PC-9 (cell line): Measurements from ENCODE around the gene IL1RN. TPM values are rescaled to one million over a fixed set of nuclear protein-coding genes. Genes with fewer than 3 reads are reported as not detected.

Experiments
- BruUV-seq: library from RNA; stranded (reverse); fragments of 400-500 nt; replicated peaks from 2 replicates; lab custom pipeline; 2021; lab: Mats Ljungman, UMichigan
- CTCF ChIA-PET: fragments of 300-600 bp; sonication (Branson Sonifier 250); formaldehyde crosslinking; loops from one replicate; lab custom pipeline; 2022; ENCODE audit warnings: antibody characterized with exemption; lab: Charles Lee
- POLR2A ChIA-PET: fragments of 300-600 bp; sonication (Branson Sonifier 250); formaldehyde crosslinking; loops from one replicate; lab custom pipeline; 2022; ENCODE audit warnings: antibody characterized with exemption; ENCODE audit not compliant: unreplicated experiment; lab: Charles Lee
- DNase-seq, 2 experiments: peaks; one replicate each; pipeline versions ENCODE4 v3.0.0 to v3.0.0-alpha.2; 2015 to 2022; ENCODE audit warnings: mixed read lengths in 1 of 2
- H2AFZ ChIP-seq: fragments of 200-600 bp; sonication (generic); 2 replicates; pipeline ENCODE4 v1.8.1; 2017; ENCODE audit warnings: antibody characterized with exemption
- H3F3A ChIP-seq: fragments of 200-600 bp; sonication (generic); 2 replicates; pipeline ENCODE4 v1.8.1; 2017; ENCODE audit warnings: antibody characterized with exemption, mild to moderate bottlenecking, low read depth; ENCODE audit not compliant: insufficient read depth
- H3K27ac ChIP-seq: fragments of 200-600 bp; sonication (generic); 2 replicates; pipeline ENCODE4 v1.6.1; 2016; ENCODE audit warnings: mixed run types
- H3K27me3 ChIP-seq: fragments of 200-600 bp; sonication (generic); 2 replicates; pipeline ENCODE4 v1.6.1; 2016; ENCODE audit warnings: low read depth, mixed run types; ENCODE audit not compliant: insufficient read depth
- H3K36me3 ChIP-seq: fragments of 200-600 bp; sonication (generic); 2 replicates; pipeline ENCODE4 v1.6.1; 2016; ENCODE audit warnings: low read depth, mixed run types
- H3K4me1 ChIP-seq: fragments of 200-600 bp; sonication (generic); replicated peaks from 2 replicates; pipeline ENCODE4 v1.6.1; 2016; ENCODE audit warnings: mixed run types; ENCODE audit not compliant: insufficient read depth
- H3K4me2 ChIP-seq: fragments of 200-600 bp; sonication (generic); 2 replicates; pipeline ENCODE4 v1.6.1; 2017; ENCODE audit warnings: mixed run types
- H3K4me3 ChIP-seq: fragments of 200-600 bp; sonication (generic); 2 replicates; pipeline ENCODE4 v1.6.1; 2016; ENCODE audit warnings: mixed run types
- H3K79me2 ChIP-seq: fragments of 200-600 bp; sonication (generic); 2 replicates; pipeline ENCODE4 v1.6.1; 2017; ENCODE audit warnings: low read depth, mixed run types
- H3K9me2 ChIP-seq: fragments of 200-600 bp; sonication (generic); 2 replicates; pipeline ENCODE4 v1.8.1; 2017; ENCODE audit warnings: mild to moderate bottlenecking; ENCODE audit not compliant: insufficient read depth
- H3K9me3 ChIP-seq: fragments of 200-600 bp; sonication (generic); 2 replicates; pipeline ENCODE4 v1.8.1; 2016; ENCODE audit warnings: low read depth; ENCODE audit not compliant: insufficient read depth
- H4K20me1 ChIP-seq: fragments of 200-600 bp; sonication (generic); 2 replicates; pipeline ENCODE4 v1.8.1; 2017; ENCODE audit not compliant: insufficient read depth
- EZH2 ChIP-seq: fragments of 200-600 bp; sonication (generic); IDR thresholded peaks from 2 replicates; pipeline ENCODE4 v1.8.0; 2017; ENCODE audit warnings: antibody characterized with exemption, low read depth
- intact Hi-C: fragments of 100-400 bp; cut with micrococcal nuclease; formaldehyde crosslinking; loops from one replicate; pipeline ENCODE4 v1.10.0; 2022; ENCODE audit not compliant: unreplicated experiment
- total RNA-seq: library from RNA; stranded (reverse); gene quantifications from 2 replicates; pipeline ENCODE4 v1.2.3, GENCODE V29; 2021
- TF ChIP-seq, protein P1 (sequence below): fragments of 200-600 bp; sonication (generic); conservative IDR thresholded peaks from 2 replicates; pipeline ENCODE4 v1.6.1; 2017; ENCODE audit warnings: mixed run types, antibody characterized with exemption, mild to moderate bottlenecking, moderate library complexity

Gene IL1RN
- total RNA-seq, 1 experiment from 2014 or later: 8.4 TPM

- no peak overlapping the region for H3K4me2 ChIP-seq
- no peaks in the 10 kb centered on the region for H3K27me3 ChIP-seq
- no peaks in the 10 kb centered on the region for H3K79me2 ChIP-seq
- TF ChIP-seq, protein P1, sequence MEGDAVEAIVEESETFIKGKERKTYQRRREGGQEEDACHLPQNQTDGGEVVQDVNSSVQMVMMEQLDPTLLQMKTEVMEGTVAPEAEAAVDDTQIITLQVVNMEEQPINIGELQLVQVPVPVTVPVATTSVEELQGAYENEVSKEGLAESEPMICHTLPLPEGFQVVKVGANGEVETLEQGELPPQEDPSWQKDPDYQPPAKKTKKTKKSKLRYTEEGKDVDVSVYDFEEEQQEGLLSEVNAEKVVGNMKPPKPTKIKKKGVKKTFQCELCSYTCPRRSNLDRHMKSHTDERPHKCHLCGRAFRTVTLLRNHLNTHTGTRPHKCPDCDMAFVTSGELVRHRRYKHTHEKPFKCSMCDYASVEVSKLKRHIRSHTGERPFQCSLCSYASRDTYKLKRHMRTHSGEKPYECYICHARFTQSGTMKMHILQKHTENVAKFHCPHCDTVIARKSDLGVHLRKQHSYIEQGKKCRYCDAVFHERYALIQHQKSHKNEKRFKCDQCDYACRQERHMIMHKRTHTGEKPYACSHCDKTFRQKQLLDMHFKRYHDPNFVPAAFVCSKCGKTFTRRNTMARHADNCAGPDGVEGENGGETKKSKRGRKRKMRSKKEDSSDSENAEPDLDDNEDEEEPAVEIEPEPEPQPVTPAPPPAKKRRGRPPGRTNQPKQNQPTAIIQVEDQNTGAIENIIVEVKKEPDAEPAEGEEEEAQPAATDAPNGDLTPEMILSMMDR: no peak
- TF ChIP-seq EZH2: no peak
- no peak overlapping the region for H3K4me3 ChIP-seq
- intact Hi-C loops: no loop called here
- H3F3A ChIP-seq: no peaks in the 10 kb centered on the region
- no peaks in the 10 kb centered on the region for H3K9me3 ChIP-seq
- CTCF ChIA-PET: interaction anchor here (0.8 kb wide), 1 partner anchor 40 kb away, joined by 3 read pairs; no protein-coding TSS in a partner anchor
- no peak for DNase-seq
- H3K27ac ChIP-seq: no peak overlapping the region
- H4K20me1 ChIP-seq: no peaks in the 10 kb centered on the region
- no peak overlapping the region for H2AFZ ChIP-seq
- POLR2A ChIA-PET: no interaction called here
- no peaks in the 10 kb centered on the region for H3K36me3 ChIP-seq
- H3K9me2 ChIP-seq: no peaks in the 10 kb centered on the region
- no TSS peak for BruUV-seq
- no peaks in the 10 kb centered on the region for H3K4me1 ChIP-seq
These were observed 29.4 kb upstream of the IL1RN start for GRCh38 chr2:113098041-113098440.

DNA sequence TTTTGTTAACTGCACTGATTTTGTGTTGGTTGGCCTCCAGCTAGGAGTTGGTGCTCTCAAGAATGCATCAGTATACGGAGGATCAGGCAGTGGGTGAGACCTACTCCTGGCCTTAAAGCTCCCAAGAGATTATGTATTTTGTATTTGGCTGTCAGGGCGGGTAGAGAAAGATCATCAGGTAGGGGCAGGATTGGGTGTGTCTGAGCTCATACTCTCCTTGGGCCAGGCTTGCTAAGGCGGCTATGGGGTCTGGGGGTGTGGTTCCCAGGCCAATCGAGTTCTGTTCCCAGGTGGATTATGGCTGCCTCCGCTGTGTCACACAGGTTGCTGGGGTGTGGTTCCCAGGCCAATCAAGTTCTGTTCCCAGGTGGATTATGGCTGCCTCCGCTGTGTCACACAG, 28.9 kb upstream of the IL1RN start:
- Histone ChIP-seq H3K4me3 (no peak overlapping the region), H3K4me2 (no peak overlapping the region), H3K9me3 (no peaks in the 10 kb centered on the region), H3F3A (no peaks in the 10 kb centered on the region), H3K79me2 (no peaks in the 10 kb centered on the region), H3K36me3 (no peaks in the 10 kb centered on the region), H3K27ac (no peak overlapping the region), H3K9me2 (no peaks in the 10 kb centered on the region), H3K4me1 (no peaks in the 10 kb centered on the region), H2AFZ (no peak overlapping the region), H4K20me1 (no peaks in the 10 kb centered on the region), H3K27me3 (no peaks in the 10 kb centered on the region)
- TF ChIP-seq, protein P1: no peak
- TF ChIP-seq EZH2: no peak
- POLR2A ChIA-PET: no interaction called here
- no TSS peak for BruUV-seq
- CTCF ChIA-PET: no interaction called here
- intact Hi-C loops: no loop called here
- DNase-seq: no peak

- Histone ChIP-seq H3K4me2 (no peak overlapping the region), H3K9me3 (no peaks in the 10 kb centered on the region), H3K36me3 (no peaks in the 10 kb centered on the region), H3K4me1 (no peaks in the 10 kb centered on the region), H3K27ac (no peak overlapping the region), H3K27me3 (no peaks in the 10 kb centered on the region), H3K4me3 (no peak overlapping the region), H4K20me1 (no peaks in the 10 kb centered on the region), H3K9me2 (no peaks in the 10 kb centered on the region), H3F3A (no peaks in the 10 kb centered on the region), H2AFZ (no peak overlapping the region), H3K79me2 (no peaks in the 10 kb centered on the region)
- BruUV-seq: no TSS peak
- POLR2A ChIA-PET: no interaction called here
- TF ChIP-seq, protein P1: no peak
- TF ChIP-seq EZH2: no peak
- CTCF ChIA-PET: no interaction called here
- intact Hi-C loops: no loop called here
- DNase-seq: no peak
These were observed 25.3 kb upstream of the IL1RN start for GRCh38 chr2:113102133-113102532.
